Inflammatory macrophage treated with lipopolysaccharide for 4 hours (primary cell): ENCODE measurements around the gene STARD6.
"Not testable (repeated sequence)": the region's sequence is repeated elsewhere in the genome, so short reads cannot be mapped to it uniquely, and the experiment has no call there.

Experiments
- DNase-seq: peaks from one replicate; pipeline ENCODE4 v3.0.0-alpha.2; 2020

STARD6 gene

GRCh38 chr18:54357660-54358494, at the start of gene STARD6, which contains the start of gene C18orf54:
Gene STARD6, minus strand, starts transcription at chr18:54357858. Its CDS starts 3,285 bp downstream, at chr18:54354573.
Gene C18orf54, plus strand, starts transcription at chr18:54357906. Its CDS starts 2,667 bp downstream, at chr18:54360573.
- DNase-seq = peak; percentile 90

- no peak for DNase-seq
Measured at GRCh38 chr18:54405290-54405689, 47.6 kb upstream of the STARD6 start.

- peak; percentile 85 for DNase-seq
Measured at GRCh38 chr18:54396760-54397159, 39.1 kb upstream of the STARD6 start.

GRCh38 chr18:54393648-54394294, 36.1 kb upstream of the STARD6 start:
- no peak for DNase-seq

GRCh38 chr18:54392543-54393023, 34.9 kb upstream of the STARD6 start:
- peak; percentile 79 for DNase-seq

- DNase-seq = no peak
Measured at GRCh38 chr18:54390838-54391237, 33.2 kb upstream of the STARD6 start.

- DNase-seq = no peak
Measured at GRCh38 chr18:54389143-54389505, 31.5 kb upstream of the STARD6 start.

GRCh38 chr18:54388203-54389142, 30.8 kb upstream of the STARD6 start:
- peak; percentile 51 for DNase-seq

GRCh38 chr18:54387631-54388030, 30.0 kb upstream of the STARD6 start:
- no peak for DNase-seq

- DNase-seq = not testable (repeated sequence)
Measured at GRCh38 chr18:54386800-54387495, 29.3 kb upstream of the STARD6 start.

GRCh38 chr18:54386043-54386442, 28.4 kb upstream of the STARD6 start:
- no peak for DNase-seq

- no peak for DNase-seq
Measured at GRCh38 chr18:54382733-54383252, 25.1 kb upstream of the STARD6 start.

- DNase-seq = no peak
Measured at GRCh38 chr18:54382076-54382475, 24.4 kb upstream of the STARD6 start.

GRCh38 chr18:54381640-54382039, 24.0 kb upstream of the STARD6 start:
- no peak for DNase-seq

GRCh38 chr18:54378057-54378456, 20.4 kb upstream of the STARD6 start:
- DNase-seq = no peak

- DNase-seq = no peak
Measured at GRCh38 chr18:54360406-54360805, 2.7 kb upstream of the STARD6 start.

- no peak for DNase-seq
Measured at GRCh38 chr18:54359233-54359632, 1.6 kb upstream of the STARD6 start.

GRCh38 chr18:54358495-54359040, 910 bp upstream of the STARD6 start:
- peak; percentile 16 for DNase-seq

GRCh38 chr18:54357082-54357659, 487 bp downstream of the STARD6 start:
- DNase-seq = no peak

GRCh38 chr18:54351186-54351585, 6.5 kb downstream of the STARD6 start:
- DNase-seq = no peak

GRCh38 chr18:54338230-54338629, 19.4 kb downstream of the STARD6 start:
- no peak for DNase-seq
